ENCODE measurements around the gene PRSS27.

GRCh38 chr16:2706085-2706484, 13.9 kb downstream of the PRSS27 start:
- TF ChIP-seq, protein P1, sequence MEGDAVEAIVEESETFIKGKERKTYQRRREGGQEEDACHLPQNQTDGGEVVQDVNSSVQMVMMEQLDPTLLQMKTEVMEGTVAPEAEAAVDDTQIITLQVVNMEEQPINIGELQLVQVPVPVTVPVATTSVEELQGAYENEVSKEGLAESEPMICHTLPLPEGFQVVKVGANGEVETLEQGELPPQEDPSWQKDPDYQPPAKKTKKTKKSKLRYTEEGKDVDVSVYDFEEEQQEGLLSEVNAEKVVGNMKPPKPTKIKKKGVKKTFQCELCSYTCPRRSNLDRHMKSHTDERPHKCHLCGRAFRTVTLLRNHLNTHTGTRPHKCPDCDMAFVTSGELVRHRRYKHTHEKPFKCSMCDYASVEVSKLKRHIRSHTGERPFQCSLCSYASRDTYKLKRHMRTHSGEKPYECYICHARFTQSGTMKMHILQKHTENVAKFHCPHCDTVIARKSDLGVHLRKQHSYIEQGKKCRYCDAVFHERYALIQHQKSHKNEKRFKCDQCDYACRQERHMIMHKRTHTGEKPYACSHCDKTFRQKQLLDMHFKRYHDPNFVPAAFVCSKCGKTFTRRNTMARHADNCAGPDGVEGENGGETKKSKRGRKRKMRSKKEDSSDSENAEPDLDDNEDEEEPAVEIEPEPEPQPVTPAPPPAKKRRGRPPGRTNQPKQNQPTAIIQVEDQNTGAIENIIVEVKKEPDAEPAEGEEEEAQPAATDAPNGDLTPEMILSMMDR (optimal IDR thresholded peaks at IDR 0.05 in 1 of 3, IDR thresholded peaks at IDR 0.05 in 1 of 3, conservative IDR thresholded peaks at IDR 0.05 in 1 of 3; ENCODE audit: extremely low read depth in 1 of 3, insufficient read depth in 2 of 3, low read length in 3 of 3): no peak
- no peak for TF ChIP-seq EZH2 (IDR thresholded peaks at IDR 0.05; ENCODE audit: low read length)
